NCI-H2196 (cell line): ENCODE measurements around the gene OPN1MW2.
"Not testable (repeated sequence)": the region's sequence is repeated elsewhere in the genome, so short reads cannot be mapped to it uniquely, and the experiment has no call there.

ENCODE experiments used
- DNase-seq: peaks from one replicate; lab custom pipeline; 2025; ENCODE audit not compliant: unreplicated experiment; lab: John Stamatoyannopoulos, UW

OPN1MW2 gene

GRCh38 chrX:154263072-154263471 lies 43.5 kb downstream of the OPN1MW2 start:
- not testable (repeated sequence) for DNase-seq

DNA sequence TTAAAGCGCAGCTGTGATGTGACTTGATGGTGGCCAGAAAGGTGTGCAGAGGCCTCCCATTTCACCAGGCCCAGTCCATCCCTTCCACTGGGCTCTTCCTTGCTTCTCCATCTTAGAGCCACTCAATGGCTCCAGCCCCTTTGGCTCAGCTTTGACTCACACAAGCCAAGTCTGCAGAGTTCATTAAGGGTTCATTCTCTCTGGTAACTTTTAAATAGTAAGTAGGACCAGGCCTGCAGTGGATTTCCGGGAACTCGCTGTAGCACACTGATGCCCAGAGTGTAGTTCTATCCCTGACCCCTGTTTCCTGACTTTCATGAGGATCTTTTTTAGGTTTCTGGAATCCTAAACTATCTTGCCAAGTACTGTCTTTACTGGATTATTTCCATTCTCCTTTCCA lies 49.7 kb downstream of the OPN1MW2 start:
- not testable (repeated sequence) for DNase-seq
